GM10266 (cell line): ENCODE data around the gene DDX46.
"Not testable (repeated sequence)": the region's sequence is repeated elsewhere in the genome, so short reads cannot be mapped to it uniquely, and the experiment has no call there.

ENCODE experiments used
- DNase-seq: peaks from one replicate; pipeline ENCODE4 v3.0.0; 2012; ENCODE audit errors: extremely low spot score
- TF ChIP-seq, protein P1 (sequence below): IDR thresholded peaks from 2 replicates; pipeline ENCODE4 v1.5.1; 2012; ENCODE audit warnings: mild to moderate bottlenecking, low read depth; ENCODE audit not compliant: control insufficient read depth, insufficient read depth; ENCODE audit errors: missing control alignments

Gene DDX46

DNA sequence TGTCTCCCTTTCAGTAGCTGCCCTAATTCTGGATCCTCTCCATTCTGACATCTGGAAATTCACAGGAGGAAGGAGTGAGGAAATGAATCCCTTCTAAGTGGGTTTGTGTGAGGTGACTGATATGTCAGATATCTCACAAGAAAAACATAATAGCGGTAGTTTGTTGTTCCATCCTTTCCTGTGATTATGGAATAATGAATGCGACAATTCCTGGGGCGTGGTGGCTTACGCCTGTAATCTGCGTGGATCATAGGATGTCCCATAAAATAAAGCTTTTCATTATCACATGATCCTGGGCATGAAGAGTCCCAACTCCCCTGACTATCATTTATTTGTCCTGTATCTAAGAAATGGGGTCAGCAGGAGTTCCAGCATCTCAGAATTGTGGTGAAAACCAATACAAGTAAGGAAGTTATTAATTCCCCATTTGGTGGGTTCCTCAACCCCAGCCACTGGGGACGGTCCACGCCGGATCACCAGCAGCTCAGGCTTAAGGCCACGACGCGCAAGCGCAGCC lies 86.8 kb downstream of the DDX46 start:
- TF ChIP-seq, protein P1, sequence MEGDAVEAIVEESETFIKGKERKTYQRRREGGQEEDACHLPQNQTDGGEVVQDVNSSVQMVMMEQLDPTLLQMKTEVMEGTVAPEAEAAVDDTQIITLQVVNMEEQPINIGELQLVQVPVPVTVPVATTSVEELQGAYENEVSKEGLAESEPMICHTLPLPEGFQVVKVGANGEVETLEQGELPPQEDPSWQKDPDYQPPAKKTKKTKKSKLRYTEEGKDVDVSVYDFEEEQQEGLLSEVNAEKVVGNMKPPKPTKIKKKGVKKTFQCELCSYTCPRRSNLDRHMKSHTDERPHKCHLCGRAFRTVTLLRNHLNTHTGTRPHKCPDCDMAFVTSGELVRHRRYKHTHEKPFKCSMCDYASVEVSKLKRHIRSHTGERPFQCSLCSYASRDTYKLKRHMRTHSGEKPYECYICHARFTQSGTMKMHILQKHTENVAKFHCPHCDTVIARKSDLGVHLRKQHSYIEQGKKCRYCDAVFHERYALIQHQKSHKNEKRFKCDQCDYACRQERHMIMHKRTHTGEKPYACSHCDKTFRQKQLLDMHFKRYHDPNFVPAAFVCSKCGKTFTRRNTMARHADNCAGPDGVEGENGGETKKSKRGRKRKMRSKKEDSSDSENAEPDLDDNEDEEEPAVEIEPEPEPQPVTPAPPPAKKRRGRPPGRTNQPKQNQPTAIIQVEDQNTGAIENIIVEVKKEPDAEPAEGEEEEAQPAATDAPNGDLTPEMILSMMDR = no peak
- DNase-seq = no peak

DNA sequence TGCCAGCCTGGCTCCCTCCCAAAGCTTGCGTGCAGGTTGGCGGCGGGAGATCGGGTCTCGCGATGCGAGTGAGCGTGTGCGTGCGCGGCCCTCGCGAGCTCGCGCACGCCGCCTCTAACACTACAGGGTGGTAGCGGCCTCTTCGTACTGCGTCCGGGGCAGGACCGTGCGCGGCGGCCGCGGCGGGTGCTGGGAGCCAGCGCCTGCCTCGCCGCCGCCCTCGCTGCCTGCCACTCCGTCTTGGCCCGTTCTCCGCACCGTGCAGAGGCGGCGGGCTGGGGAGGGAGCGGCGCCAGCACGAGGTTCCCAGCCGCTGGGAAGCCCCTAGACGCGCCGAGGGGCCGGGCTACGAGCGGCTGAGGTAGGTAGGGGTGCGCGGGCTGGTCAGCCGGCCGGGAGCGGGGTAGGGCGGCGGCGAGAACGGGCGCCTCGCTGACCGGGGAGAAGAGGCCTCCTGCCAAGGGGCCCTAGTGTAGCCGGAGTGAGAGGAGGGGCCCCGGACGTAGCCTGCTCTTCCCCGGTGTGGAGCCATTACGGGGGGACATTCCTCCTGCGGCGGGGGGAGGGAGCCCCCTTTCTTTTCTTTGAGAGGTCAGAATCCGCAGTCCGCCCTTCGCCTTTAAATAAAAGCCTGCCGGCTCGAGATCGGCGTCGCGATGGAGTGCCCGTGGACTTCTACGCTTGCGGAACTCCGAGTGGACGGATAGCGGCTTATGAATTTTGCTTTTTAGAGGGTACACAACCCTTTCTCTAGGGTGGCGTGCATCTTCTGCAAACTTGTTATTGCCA lies 87.5 kb downstream of the DDX46 start, which contains the start of gene C5orf24:
Gene C5orf24, plus strand, starts transcription at position 117 of the 789 bp plus-strand sequence. CDS start 8,933 bp downstream, outside the sequence.
- TF ChIP-seq, protein P1 = no peak
- DNase-seq = peak; percentile 92

DNA sequence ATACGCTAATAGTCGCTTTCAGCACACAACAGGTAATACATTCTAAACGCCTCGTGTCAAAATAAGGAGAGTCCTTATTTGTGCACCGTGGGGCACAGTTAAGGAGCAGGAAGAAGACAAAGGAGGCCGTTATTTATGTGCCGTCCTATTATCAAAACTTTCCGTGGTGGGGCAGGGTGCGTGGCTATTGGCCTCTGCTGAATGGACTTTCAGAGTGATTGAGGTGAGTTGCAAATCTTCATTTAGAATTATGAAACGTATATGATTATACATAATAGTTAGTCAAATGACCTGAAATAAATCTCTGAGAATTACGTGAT lies 88.0 kb downstream of the DDX46 start:
- peak; percentile 30 for DNase-seq

DNA sequence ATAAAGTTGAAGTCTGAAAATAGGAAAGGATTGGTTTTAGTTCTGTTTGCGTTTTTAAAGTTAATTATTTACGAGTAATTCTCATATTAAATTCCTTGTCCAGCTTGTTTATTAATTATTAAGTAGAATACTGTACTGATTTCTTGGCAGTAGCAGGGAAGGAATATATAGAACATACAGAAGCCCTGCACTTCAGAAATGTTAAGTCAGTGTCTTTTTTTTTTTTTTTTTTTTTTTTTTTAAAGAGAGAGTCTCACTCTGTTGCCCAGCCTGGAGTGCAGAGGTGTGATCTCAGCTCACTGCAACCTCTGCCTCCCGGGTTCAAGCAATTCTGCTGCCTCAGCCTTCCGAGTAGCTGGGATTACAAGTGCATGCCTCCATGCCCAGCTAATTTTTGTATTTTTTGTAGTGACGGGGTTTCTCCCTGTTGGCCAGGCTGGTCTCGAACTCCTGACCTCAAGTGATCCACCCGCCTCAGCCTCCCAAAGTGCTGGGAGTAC lies 90.9 kb downstream of the DDX46 start:
- DNase-seq = not testable (repeated sequence)

More for the DNA sequence above, 88.0 kb downstream of the DDX46 start:
- TF ChIP-seq, protein P1 = no peak

DNA sequence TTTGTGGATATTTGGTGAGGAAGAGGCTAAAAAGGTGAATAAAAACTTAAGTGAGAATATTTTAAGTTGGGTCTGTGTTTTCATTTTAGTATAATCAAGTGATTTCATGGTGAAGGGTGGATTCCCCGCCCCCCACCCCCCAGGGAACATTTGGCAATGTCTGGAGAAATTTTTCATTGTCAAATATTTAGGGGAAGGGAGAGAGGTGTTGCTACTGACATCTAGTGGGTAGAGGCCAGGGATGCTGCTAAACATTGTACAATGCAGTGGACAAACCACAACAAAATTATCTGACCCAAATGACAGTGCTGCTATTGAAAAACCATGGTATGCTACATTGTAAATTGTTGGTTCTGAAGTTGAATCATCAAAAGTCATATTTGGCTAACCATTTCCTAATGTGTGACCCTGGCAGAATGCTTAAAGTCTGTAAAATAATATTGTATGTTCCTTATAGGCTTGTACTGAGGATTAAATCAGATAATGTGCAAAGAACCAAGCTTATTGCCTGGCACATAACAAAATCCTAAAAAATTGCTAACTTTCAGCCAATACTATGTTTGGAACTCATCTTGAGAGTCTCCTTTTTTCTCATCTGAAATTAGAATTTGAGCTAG lies 92.8 kb downstream of the DDX46 start:
- no peak for DNase-seq
- TF ChIP-seq, protein P1 = peak; percentile 40

DNA sequence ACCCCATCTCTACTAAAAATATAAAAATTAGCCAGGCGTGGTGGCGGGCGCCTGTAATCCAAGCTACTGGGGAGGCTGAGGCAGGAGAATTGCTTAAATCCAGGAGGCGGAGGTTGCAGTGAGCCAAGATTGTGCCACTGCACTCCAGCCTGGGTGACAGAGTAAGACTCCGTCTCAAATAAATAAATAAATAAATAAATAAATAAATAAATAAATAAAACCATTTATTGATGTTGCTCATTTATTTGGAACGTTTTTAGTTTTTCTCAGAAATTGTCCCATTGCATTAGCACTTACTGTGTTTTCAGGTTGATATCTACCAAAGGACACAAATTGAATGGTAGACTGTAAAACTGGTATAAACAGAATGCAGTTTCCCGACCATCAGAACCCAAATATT lies 97.9 kb downstream of the DDX46 start:
- not testable (repeated sequence) for DNase-seq

DNA sequence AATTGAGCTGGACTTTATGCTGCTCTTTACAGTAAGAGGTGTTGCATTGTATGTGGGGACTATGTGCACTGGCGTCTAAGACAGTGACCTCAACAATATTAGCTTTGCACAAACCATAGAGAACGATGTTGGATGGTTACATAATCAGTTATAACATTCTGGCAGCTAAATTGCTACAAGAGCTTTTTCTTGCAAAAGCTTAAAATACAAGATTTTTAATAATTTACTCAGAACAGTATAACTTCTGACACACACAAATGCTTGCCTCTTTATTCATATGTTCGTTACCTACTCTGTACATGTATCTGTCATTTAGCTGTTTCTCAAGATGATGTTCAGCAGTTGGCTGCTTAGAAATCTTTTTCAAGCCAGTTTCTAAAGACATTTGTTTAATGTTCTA lies 98.8 kb downstream of the DDX46 start:
- TF ChIP-seq, protein P1 = no peak
- DNase-seq = no peak

DNA sequence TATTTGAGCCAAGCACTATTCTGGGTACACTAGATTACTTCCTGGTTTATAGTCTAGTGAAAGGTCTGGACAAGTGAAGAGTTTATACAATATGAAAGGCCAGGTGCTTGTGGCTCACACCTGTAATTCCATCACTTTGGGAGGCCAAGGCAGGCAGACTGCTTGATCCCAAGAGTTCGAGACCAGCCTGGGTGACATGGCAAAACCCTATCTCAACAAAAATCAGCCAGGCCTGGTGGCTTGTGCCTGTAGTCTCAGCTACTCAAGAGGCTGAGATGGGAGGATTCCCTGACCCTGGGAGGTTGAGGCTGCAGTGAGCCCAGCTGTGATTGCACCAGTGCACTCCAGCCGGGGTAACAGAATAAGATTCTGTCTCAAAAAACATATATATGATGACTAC lies 106.1 kb downstream of the DDX46 start:
- DNase-seq = no peak
- TF ChIP-seq, protein P1 = no peak
